Measurements from ENCODE around the gene IFT88. TPM values are rescaled to one million over a fixed set of nuclear protein-coding genes. Genes with fewer than 3 reads are reported as not detected.

The IFT88 gene
- polyA plus RNA-seq, 1 experiment: 3.8 TPM

- Histone ChIP-seq H3K27me3 (ENCODE audit: control insufficient read depth, insufficient read depth, low read length) (no peaks in the 10 kb centered on the region), H3K36me3 (ENCODE audit: control insufficient read depth, insufficient read depth, low read length) (no peaks in the 10 kb centered on the region), H3K4me3 (ENCODE audit: low read depth, low read length) (no peak overlapping the region)
- no peak for DNase-seq (ENCODE audit: low read depth)
- ChIA-PET POLR2A (no interaction called here), CTCF (interaction anchor here (0.9 kb wide), 1 partner anchor 33 kb away, joined by 3 read pairs; no protein-coding TSS in a partner anchor)
- TF ChIP-seq CTCF (IDR thresholded peaks at IDR 0.05; ENCODE audit: insufficient read depth, low read depth, low read length): no peak
Measured at GRCh38 chr13:20689291-20689690, 122.3 kb downstream of the IFT88 start.

- DNase-seq (ENCODE audit: low read depth): no peak
- Histone ChIP-seq H3K27me3 (ENCODE audit: control insufficient read depth, insufficient read depth, low read length) (no peaks in the 10 kb centered on the region), H3K36me3 (ENCODE audit: control insufficient read depth, insufficient read depth, low read length) (no peaks in the 10 kb centered on the region), H3K4me3 (ENCODE audit: low read depth, low read length) (no peak overlapping the region)
- TF ChIP-seq CTCF (IDR thresholded peaks at IDR 0.05; ENCODE audit: insufficient read depth, low read depth, low read length): no peak
- CTCF ChIA-PET: interaction anchor here (0.6 kb wide), 1 partner anchor 82 kb away, joined by 4 read pairs; no protein-coding TSS in a partner anchor
- POLR2A ChIA-PET: no interaction called here
Measured at GRCh38 chr13:20691616-20692015, 124.7 kb downstream of the IFT88 start.

GRCh38 chr13:20696073-20696472 is 129.1 kb downstream of the IFT88 start:
- ChIA-PET CTCF (no interaction called here), POLR2A (no interaction called here)
- TF ChIP-seq CTCF (IDR thresholded peaks at IDR 0.05; ENCODE audit: insufficient read depth, low read depth, low read length): no peak
- H3K36me3 ChIP-seq (ENCODE audit: control insufficient read depth, insufficient read depth, low read length): no peaks in the 10 kb centered on the region
- no peak for DNase-seq (ENCODE audit: low read depth)
- no peaks in the 10 kb centered on the region for H3K27me3 ChIP-seq (ENCODE audit: control insufficient read depth, insufficient read depth, low read length)
- H3K4me3 ChIP-seq (ENCODE audit: low read depth, low read length): no peak overlapping the region

GRCh38 chr13:20699715-20700114 is 132.8 kb downstream of the IFT88 start:
- no peak overlapping the region for H3K4me3 ChIP-seq (ENCODE audit: low read depth, low read length)
- H3K27me3 ChIP-seq (ENCODE audit: control insufficient read depth, insufficient read depth, low read length): no peaks in the 10 kb centered on the region
- TF ChIP-seq CTCF (IDR thresholded peaks at IDR 0.05; ENCODE audit: insufficient read depth, low read depth, low read length): no peak
- no peaks in the 10 kb centered on the region for H3K36me3 ChIP-seq (ENCODE audit: control insufficient read depth, insufficient read depth, low read length)
- POLR2A ChIA-PET: no interaction called here
- CTCF ChIA-PET: no interaction called here
- no peak for DNase-seq (ENCODE audit: low read depth)

- no peak for DNase-seq (ENCODE audit: low read depth)
- H3K4me3 ChIP-seq (ENCODE audit: low read depth, low read length): no peak overlapping the region
- POLR2A ChIA-PET: no interaction called here
- H3K27me3 ChIP-seq (ENCODE audit: control insufficient read depth, insufficient read depth, low read length): no peaks in the 10 kb centered on the region
- TF ChIP-seq CTCF (IDR thresholded peaks at IDR 0.05; ENCODE audit: insufficient read depth, low read depth, low read length): no peak
- no peaks in the 10 kb centered on the region for H3K36me3 ChIP-seq (ENCODE audit: control insufficient read depth, insufficient read depth, low read length)
- CTCF ChIA-PET: no interaction called here
Measured at GRCh38 chr13:20700288-20700687, 133.3 kb downstream of the IFT88 start.
